ENCODE data around the gene SLC2A4RG. TPM values are rescaled to one million over a fixed set of nuclear protein-coding genes. Genes with fewer than 3 reads are reported as not detected.
A peak's percentile ranks its signal among the peaks of the same experiment; 100 is the strongest.

Gene SLC2A4RG
- total and polyA plus RNA-seq, 2 of the 13 experiments (the other 11 are each of a cell fraction or from before 2014, with no cell fraction given): 91.4 to 95.9 TPM

GRCh38 chr20:63765082-63765873 lies 25.7 kb downstream of the SLC2A4RG start (continued):
- TF ChIP-seq SOX13 (IDR thresholded peaks at IDR 0.05) (no peak), SOX13 (CRISPR knock-in tag; conservative IDR thresholded peaks at IDR 0.05 in 1 of 2, IDR thresholded peaks at IDR 0.05 in 1 of 2) (peak in 1 of 2 experiments; percentile 27; a peak in 1 of 4 replicates), BORCS8-MEF2B (CRISPR knock-in tag; IDR thresholded peaks at IDR 0.05) (no peak), ATF6 (CRISPR knock-in tag; conservative IDR thresholded peaks at IDR 0.05) (no peak), WIZ (CRISPR knock-in tag; IDR thresholded peaks at IDR 0.05) (no peak), ZNF549 (CRISPR knock-in tag; IDR thresholded peaks at IDR 0.05) (no peak), FOXM1 (CRISPR knock-in tag; IDR thresholded peaks at IDR 0.05) (no peak), ZNF646 (CRISPR knock-in tag; IDR thresholded peaks at IDR 0.05) (no peak), ZNF556 (CRISPR knock-in tag; IDR thresholded peaks at IDR 0.05; ENCODE audit: borderline replicate concordance) (peak; percentile 66; the same call in 1 of the 2 replicates), ARID4A (CRISPR knock-in tag; IDR thresholded peaks at IDR 0.05; ENCODE audit: borderline replicate concordance) (peak; percentile 43), ZNF207 (IDR thresholded peaks at IDR 0.05; ENCODE audit: borderline replicate concordance) (no peak), ATF7-NPFF (CRISPR knock-in tag; IDR thresholded peaks at IDR 0.05; ENCODE audit: low read depth) (no peak), ZNF891 (CRISPR knock-in tag; IDR thresholded peaks at IDR 0.05) (peak; percentile 12; the same call in 1 of the 2 replicates), ZNF678 (CRISPR knock-in tag; IDR thresholded peaks at IDR 0.05) (peak; percentile 46; the same call in 1 of the 2 replicates), ARID2 (CRISPR knock-in tag; IDR thresholded peaks at IDR 0.05; ENCODE audit: borderline replicate concordance) (no peak), TCF7 (IDR thresholded peaks at IDR 0.05; ENCODE audit: low read depth) (no peak)

Data from HepG2 (cell line).